Measurements from ENCODE around the gene PRDM9.

DNA sequence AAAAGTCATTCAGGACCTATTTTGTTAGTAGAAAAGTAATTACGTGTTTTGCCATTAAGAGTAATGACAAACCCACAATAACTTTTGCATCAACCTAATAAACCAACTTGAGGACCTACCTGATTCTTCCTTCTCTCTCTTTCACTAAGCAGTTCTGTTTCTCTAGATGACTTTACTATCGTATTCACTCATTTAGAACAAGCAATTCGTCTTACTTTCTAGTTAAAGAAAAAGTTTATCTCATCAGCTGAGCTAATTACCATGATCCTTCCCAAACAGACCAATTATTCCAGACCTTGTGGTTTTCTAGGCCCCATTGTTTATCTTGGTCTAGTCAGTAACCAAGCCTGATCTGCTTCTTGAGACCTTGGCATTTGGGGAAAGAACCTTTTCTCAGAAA is 49.6 kb upstream of the PRDM9 start:
- no peak for TF ChIP-seq POLR2A (IDR thresholded peaks at IDR 0.05)
- TF ChIP-seq, protein P1, sequence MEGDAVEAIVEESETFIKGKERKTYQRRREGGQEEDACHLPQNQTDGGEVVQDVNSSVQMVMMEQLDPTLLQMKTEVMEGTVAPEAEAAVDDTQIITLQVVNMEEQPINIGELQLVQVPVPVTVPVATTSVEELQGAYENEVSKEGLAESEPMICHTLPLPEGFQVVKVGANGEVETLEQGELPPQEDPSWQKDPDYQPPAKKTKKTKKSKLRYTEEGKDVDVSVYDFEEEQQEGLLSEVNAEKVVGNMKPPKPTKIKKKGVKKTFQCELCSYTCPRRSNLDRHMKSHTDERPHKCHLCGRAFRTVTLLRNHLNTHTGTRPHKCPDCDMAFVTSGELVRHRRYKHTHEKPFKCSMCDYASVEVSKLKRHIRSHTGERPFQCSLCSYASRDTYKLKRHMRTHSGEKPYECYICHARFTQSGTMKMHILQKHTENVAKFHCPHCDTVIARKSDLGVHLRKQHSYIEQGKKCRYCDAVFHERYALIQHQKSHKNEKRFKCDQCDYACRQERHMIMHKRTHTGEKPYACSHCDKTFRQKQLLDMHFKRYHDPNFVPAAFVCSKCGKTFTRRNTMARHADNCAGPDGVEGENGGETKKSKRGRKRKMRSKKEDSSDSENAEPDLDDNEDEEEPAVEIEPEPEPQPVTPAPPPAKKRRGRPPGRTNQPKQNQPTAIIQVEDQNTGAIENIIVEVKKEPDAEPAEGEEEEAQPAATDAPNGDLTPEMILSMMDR (IDR thresholded peaks at IDR 0.05), result no peak

All from prostate gland (tissue), 2 donors.